Fibroblast of skin of left quadriceps (primary cell): ENCODE results near the gene GRIP1.

Experiments
- DNase-seq, 2 experiments: peaks; one replicate each; pipeline ENCODE4 v3.0.0-alpha.2; 2013; ENCODE audit warnings: low read depth in 2 of 2

Gene GRIP1

GRCh38 chr12:66678338-66679275 is at the start of gene GRIP1:
Gene GRIP1 (minus strand): TSS chr12:66679076. CDS start chr12:66678904, 172 bp downstream.
- DNase-seq, result no peak

DNA sequence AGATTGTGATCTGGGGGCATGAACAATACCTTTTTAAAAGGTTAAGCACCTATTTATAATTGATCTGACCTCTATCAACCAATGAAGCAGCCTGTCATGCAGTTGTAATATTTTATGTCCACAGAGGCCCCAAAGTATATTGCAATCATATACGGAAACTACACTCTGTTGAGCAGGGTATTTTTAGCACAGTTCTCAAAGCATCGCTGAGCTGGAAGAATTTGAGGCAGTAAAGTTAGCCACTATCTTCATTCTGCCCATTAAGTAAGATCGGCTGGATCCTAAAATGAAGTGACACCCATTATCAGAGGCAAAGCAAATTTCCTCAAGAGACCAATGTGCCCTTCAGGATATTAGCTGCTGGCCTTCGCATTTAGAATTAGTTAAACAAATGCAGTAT is 47.7 kb upstream of the GRIP1 start:
- no peak for DNase-seq

DNA sequence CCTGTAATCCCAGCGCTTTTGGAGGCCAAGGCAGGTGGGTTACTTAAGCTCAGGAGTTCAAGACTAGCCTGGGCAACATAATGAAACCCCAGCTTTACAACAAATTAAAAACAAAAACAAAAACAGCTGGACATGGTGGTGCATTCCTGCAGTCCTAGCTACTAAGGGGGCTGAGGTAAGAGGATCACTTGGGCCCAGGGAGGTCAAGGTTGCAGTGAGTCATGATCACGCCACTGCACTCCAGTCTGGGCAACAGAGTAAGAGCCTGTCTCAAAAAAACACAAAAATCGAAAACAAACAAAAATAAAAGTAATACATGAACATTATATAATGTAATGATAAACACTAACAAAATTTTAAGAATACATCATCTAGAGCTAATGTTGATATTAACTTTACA is 46.2 kb upstream of the GRIP1 start:
- no peak for DNase-seq

- no peak for DNase-seq
Observed at GRCh38 chr12:66724616-66725015, 45.7 kb upstream of the GRIP1 start.

DNA sequence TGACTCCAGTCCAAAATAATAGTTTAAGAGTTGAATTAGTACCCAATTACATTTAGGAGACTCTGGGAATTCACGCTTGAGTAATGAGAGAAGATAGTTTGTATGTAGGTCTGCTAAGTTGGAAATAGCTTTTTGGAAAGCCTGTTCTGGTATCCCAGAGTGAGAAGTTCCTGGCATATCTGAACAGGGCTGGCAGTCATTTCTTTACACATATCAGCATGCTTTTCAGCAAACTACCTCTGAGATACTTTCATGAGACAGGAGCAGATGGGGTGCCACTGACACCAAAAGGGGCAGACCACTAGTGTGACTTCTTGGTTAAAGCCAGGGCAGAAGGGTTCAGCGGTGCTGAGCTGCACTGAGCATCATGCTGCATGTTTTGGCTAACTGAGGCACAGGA is 45.1 kb upstream of the GRIP1 start:
- DNase-seq, result no peak

DNA sequence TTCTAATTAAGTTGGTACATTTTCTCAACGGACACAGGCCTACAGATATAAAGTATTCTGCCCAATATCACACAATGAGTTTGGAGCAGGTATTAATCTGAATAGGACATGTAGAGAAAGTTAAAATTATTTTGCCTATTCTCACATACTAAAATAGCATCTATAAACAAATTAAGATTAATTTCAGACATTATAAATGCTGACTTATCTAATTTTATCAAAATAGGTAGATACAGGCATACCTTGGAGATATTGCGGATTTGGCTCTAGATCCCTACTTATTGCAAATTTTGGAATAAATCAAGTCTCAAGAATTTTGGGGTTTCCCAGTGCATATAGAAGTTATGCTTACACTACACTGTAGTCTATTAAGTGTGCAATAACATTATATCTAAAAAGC is 41.0 kb upstream of the GRIP1 start:
- DNase-seq, result no peak

DNA sequence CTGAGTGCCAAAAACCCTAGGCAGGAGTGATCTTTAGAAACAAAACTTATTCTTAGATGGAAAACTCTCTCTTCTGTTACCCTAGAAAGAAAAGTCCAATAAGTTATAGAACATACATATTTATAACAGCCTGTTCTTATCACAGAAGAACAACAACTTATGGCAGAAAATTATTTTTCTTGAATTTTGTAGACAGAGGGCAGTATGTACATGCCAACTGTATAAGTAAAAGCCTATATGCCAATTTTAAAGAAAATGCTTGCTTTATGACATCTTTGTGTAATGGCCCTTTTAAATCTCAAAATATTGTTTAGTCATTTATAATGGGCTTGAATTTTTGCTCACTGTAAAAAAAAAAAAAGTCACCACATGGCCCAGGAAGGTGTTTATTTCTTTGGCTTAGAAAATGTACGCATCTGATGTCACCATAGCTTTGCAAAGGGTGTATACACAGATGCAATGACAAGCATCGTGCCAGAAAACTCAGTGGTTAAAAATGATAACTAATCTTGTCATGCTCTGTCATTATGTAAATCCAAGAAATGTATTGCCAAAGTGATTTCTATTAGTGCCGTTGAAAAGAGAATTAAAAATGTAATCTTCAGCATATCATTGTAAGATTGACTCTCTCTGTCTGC is 38.3 kb upstream of the GRIP1 start:
- no peak for DNase-seq

DNA sequence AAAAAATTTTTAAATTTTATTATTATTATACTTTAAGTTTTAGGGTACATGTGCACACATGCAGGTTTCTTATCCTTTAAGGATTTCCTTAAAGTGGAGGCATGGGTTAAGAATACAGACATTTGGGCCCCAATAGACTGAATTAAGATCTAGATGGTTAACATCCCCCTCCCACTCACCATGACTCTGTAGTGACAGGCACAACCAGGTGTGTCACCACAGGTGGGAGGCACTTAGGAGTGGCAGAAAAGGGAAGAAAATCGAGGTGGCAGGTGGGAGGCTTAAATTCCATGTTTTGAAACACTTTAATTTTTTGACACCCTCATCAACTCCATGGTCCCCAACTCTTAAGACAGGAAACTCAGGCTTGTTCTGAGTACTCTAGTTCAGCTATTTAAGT is 37.6 kb upstream of the GRIP1 start:
- DNase-seq, result no peak

DNA sequence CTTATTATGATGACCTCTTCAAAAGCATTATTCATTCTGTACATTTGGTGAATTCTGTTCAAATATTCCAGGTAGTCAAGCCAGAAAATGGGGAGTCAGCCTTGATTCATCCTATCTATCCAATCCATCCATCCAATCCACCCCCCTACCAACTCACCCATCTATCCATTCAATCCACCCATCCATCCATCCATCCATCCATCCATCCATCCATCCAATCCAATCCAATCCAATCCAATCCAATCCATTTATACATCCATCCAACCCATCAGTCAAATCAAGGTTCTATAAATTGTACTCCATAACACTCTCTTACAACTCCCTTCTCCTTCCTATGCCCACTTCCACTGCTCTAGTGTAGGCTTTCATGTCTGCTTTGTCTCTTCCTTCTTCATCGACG is 35.8 kb upstream of the GRIP1 start:
- DNase-seq, result no peak

DNA sequence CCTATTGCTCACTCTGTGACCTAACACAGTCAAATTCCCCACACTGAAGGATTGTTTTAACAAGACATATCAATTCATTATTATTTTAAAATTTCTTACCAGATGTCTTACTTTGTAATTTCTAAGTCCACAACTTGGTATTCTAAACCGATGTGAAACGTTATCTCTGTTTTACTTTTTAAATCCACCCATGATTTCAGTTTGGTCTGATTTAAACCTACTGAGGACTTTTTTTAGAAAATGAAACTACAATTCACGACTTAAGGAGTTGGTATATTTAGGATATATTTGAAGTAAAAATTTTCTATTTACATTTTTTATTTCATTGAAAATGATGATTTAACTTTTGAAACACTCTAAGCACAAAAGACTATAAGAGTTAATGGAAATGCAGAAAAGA is 35.1 kb upstream of the GRIP1 start:
- no peak for DNase-seq

DNA sequence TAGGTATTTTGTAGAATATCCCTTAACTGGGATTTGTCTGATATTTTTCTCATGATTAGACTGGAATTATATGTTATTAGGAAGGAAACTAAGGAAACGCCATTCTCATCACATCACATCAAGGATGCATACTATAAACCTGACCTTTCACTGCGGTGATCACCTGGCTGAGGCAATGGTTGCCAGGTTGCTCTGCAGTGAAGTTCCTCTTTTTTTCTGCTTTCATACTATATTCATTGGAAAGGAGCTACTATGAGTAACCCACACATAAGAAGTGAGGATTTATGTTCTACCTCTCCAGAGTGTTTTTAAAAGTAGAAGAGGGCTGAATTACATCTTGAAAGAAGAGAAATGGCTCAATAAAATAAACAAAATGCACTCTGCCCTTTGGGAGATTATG is 31.0 kb upstream of the GRIP1 start:
- DNase-seq, result no peak

DNA sequence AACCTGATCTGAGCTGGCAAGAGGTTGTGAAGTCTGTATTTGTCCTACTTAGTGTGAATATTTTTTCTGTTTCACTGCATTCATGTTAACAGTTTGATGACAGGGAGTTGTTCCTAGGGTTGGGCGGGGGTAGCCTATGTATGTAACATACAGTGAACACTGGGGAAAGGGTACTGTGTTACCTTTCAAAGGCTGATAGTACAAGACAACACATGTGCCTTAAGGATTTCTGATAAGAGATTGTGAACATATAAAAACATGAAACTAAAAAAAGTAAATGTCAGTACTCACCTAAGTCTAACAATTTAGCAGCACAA is 30.5 kb upstream of the GRIP1 start:
- no peak for DNase-seq

GRCh38 chr12:66708704-66709456 is 30.0 kb upstream of the GRIP1 start:
- DNase-seq, result peak in 1 of 2 experiments; percentile 2

DNA sequence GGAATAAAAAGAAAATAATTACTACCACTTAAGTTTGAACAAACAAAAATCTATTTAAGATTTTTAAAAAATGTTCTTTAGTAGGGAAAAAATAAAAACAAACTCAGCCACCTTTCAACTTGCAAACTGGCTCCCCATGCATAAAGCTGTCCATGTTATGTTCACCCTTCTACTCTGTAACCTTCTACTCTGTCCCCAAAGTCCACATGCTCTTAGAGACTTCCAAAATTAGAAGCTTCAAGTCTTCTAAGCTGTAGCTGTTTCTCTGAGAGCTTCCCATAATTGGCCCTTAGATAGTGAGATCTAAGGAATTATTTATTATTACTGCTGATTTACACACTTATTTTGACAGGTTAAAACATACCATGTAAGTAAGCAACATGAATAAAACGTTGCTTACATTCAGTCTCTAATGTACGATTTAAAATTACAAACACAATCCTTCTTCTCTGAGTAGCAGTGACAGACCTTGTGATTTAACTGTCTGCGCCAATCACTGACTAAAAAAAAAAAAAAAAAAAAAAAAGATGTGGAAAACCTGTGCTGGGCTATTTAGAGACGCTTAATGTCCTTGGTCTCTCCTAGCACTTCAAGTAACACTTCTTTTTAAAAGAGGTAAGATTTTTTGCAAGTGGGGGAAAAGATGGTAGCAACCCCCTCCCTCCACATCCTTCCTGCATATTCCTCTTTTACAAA is 28.3 kb upstream of the GRIP1 start:
- DNase-seq, result no peak

GRCh38 chr12:66699738-66700482 is 21.0 kb upstream of the GRIP1 start:
- DNase-seq, result no peak

DNA sequence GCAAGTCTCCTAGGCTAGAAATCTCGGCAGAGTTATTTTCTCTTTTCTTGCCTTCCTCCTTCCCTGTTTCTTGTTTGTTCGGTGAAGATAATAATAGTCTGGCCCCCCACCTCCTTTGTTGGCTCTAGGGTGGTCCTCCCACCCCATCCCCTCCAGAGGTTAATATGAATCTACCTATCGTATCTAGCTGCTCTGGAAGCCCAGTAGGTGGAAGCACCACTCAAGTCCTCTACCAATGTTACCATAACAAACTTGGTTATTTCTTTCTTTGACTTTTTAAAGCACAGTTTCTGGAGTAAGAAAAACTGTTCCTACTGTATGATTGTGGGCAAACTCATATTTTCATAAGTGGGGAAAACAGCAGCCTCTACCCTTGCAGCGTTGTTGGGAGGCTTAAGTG is 19.7 kb upstream of the GRIP1 start:
- no peak for DNase-seq

- DNase-seq, result no peak
Observed at GRCh38 chr12:66697404-66697803, 18.5 kb upstream of the GRIP1 start.

DNA sequence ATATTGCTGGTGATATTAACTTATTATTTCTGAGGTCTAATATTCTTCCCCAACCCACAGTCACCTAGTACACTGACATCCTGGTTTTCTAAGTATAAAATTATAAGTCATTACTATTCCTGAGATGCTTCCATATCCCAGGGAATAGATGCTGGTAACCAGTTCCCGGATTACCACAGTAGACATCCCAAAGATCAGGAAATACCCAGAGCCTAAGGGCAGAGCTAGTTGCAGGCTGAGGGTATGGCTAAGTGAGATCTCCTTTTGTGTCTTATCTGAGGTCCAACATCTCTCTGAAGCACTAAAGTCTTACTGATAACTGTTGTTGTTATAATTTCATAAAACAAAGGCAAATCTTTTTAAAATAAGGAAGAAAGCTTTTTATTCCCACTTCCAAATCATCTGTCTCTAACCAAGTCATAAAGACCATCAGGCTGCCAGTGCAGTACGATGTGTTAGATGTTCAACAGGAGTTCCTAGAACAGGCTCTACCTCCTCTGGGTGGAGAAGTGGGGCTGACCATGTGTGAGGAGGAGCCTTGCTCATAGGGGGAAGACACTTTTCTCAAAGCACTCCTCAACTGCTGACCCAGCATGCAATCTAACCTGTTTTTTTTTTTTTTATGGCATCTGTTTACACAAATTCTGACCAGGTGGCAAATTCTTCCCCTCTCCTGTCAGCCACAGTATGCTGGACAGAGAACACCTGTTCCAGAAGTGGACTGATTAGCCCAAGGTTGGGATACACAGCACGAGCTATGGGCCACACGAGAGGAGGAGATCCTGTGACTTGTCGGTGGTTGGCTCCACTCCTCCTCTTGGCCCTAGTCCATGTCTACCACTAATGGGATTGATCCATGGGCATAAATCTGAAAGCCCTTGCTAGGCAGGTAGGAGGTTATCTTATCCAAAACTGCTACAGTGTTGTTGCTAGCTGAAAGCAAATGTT is 16.1 kb upstream of the GRIP1 start:
- no peak for DNase-seq

DNA sequence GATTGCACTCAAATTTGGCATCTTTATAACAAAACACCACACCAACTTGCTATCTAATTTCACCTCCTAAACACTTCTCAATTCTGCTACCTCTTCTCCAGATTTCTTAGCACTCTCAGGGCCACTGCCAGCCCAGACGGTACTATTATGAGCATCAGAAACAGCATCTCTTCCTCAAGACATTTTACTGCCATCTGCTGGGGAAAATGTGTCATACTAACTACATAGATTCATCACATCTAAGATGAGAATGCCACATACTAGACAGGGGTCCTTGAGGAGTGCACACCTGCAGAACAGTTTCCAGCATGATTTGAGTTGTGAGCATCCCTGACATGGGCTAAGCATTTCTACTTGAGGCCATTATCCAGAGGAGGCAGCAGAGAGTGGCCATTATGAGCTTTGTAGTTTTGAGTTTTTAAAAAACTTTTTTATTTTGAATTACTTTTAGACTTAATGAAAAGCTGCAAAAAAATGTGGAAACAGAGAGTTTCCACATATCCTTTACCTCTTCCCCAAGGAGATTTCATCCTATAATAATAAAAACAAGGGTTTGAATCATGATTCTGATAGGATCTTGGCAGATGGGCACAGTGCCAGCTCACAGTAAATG is 15.1 kb upstream of the GRIP1 start:
- peak; percentile 54 to 57 for DNase-seq

DNA sequence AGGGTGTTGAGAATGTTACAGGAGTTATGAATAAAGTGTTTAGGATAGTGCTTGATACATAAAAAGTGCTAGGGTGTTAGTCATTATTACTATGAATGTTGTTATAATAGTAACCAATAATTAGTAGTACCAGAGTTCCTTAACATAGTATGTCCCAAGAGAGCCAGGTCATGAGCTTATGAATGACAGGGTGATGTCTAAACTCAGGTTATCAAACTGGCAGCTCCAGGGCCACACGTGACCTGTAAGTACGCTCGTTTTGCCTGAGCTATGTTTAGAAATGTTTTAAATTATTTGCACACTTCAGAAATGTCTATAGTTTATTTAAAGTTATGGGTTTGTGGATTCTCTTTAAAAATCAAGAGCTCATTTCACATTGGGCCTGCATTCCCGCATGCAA is 14.1 kb upstream of the GRIP1 start:
- no peak for DNase-seq
